Stimulated activated CD8-positive, alpha-beta memory T cell treated with anti-CD3 and anti-CD28 coated beads, Interleukin-4, amount 100 ng/mL, for 48 hours (primary cell): Measurements from ENCODE around the gene FAM76B.

Experiments
- DNase-seq: peaks from one replicate; pipeline ENCODE4 v3.0.0-alpha.2; 2020

Gene FAM76B

GRCh38 chr11:95791709-95792033, 2.1 kb upstream of the FAM76B start:
- DNase-seq: no peak

- peak; percentile 74 for DNase-seq
Observed at GRCh38 chr11:95790933-95791708, 1.5 kb upstream of the FAM76B start.

DNA sequence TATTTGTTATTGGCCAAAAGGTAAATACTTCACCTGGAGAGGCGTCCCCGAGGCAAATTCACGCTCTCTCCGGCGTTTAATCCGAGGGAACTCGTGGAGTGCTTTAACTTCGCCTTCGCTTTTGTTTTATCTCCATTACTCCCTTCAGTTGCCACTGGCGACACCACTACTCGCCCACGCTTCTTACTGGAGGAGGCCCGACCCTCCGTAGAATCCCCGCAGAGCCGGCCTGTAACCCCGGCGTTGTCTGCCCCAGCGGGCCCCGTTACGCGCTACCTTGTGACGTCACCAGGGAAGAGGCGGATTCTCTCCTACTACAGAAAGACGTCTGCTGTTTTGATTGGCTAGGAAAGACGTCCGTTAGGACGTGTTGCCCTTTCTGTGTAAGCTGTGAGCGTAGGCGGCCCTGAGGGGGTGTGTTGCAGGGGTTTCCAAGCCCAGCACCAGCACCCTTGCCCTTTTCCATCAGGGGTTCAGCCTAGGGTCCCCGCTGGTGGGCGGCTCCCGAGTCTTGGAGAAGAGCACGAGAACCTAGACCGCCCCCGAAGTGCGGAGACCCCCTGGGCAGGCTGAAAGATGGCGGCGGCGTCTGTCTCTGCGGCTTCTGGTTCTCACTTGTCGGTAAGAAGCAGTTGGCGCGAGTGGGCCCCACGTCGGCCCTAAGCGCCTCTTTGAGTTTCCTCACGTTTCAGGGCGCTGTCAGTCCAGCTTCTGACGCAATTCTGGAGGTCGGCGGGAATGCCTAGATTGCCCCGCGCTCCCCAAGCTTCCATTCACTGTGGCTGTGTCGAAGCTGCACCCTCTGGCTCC, 746 bp upstream of the FAM76B start, which contains the start of gene CEP57:
Gene CEP57, plus strand, starts transcription at position 376 of the 810 bp plus-strand sequence. Its CDS starts 201 bp downstream, at position 577.
- peak; percentile 97 for DNase-seq

GRCh38 chr11:95788921-95789505, 569 bp downstream of the FAM76B start:
- DNase-seq: peak; percentile 48

DNA sequence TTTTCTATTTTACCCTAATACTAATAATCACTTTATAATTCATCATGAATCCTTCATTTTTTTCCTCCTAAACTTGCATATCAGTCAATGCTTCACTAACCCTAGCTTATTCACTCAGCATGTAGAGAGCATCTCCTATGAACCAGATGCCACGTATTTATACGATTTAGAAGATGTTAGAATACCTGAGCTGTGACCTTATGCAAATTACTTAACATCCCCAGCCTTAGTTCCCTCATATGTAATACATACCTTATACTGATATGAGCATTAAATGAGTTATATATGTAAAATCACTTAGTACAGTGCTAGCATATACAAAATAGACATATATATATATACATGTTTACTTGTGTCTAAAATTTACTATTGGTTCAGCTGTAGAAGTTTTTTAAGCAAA, 9.0 kb downstream of the FAM76B start:
- DNase-seq: no peak

DNA sequence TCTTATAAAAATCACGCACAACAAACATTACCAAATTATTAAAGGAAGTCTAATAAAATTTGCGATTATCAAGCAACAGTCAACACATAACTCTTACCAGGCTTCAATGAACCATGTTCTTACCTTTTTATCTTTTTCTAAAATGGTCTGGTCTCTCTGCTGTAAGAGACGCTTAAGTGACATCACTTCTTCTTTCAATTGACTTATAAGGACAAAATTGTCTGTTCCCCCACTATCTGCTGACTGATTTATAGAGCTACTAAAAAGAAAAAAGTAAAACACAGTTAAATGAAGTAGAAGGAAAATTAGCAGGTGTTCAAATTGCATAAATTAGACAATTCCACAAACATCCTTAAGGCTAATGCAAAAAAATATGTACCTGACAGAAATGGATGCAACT, 10.9 kb downstream of the FAM76B start:
- no peak for DNase-seq

DNA sequence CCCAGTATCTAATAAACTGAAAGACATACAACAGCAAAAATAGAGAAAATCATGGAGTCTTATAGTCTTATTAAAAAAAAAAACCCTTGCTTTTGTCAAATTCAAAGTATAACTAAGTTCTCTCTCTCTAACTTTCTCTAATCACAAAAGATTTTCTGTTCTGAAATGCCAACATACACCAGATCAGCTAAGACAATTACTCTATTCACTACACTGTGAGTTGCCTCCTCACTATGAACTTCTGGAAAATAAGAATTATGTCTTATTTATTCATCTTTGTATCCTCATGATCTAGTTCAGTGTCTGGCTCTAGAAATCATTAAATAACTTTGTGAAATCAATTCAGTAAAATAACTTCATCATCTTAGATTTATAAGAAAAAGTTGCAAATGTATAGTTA, 12.7 kb downstream of the FAM76B start:
- no peak for DNase-seq

- no peak for DNase-seq
Observed at GRCh38 chr11:95768521-95768920, 21.1 kb downstream of the FAM76B start.

DNA sequence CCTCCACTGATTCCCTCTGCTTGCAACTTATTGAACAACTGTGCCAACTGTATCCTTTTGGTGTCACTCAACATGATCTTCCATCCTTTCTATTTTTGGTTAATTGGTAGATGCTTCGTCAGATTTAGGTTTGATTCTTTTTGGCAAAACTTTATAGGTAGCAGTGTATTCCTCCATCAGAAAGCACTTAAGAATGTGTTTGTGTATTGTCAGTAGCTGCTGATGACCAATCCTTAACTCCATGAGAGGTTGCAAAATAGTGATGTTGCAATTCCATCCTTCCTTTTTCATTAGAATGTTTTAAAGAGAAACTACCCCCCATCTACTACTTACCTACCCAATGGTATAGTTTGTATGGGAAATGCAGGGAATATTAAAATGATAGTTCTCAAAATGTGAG, 22.1 kb downstream of the FAM76B start:
- DNase-seq: no peak

DNA sequence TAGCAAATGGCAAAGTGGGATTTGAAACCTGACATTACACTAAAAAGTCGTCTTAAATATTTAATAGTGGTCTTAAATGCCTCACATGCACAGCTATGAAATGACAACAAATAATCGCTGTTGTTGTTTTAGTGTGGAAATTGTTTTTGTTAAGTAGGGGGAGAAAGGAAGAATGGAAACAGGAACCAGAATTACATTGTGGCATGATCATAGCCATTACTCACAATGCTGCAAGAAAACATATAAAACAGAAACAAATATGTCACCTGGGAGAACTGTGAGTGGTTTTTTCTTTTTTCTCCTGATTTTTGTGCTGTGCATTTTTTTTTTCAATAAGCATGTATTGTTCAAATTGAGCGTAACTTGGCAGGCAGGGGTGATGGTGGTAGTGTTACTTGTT, 22.9 kb downstream of the FAM76B start:
- no peak for DNase-seq

GRCh38 chr11:95764267-95764898, 25.2 kb downstream of the FAM76B start:
- no peak for DNase-seq

- no peak for DNase-seq
Observed at GRCh38 chr11:95762534-95762933, 27.0 kb downstream of the FAM76B start.

- DNase-seq: no peak
Observed at GRCh38 chr11:95760941-95761340, 28.6 kb downstream of the FAM76B start.

- no peak for DNase-seq
Observed at GRCh38 chr11:95751515-95751914, 38.1 kb downstream of the FAM76B start.

GRCh38 chr11:95750101-95750500, 39.5 kb downstream of the FAM76B start:
- no peak for DNase-seq

DNA sequence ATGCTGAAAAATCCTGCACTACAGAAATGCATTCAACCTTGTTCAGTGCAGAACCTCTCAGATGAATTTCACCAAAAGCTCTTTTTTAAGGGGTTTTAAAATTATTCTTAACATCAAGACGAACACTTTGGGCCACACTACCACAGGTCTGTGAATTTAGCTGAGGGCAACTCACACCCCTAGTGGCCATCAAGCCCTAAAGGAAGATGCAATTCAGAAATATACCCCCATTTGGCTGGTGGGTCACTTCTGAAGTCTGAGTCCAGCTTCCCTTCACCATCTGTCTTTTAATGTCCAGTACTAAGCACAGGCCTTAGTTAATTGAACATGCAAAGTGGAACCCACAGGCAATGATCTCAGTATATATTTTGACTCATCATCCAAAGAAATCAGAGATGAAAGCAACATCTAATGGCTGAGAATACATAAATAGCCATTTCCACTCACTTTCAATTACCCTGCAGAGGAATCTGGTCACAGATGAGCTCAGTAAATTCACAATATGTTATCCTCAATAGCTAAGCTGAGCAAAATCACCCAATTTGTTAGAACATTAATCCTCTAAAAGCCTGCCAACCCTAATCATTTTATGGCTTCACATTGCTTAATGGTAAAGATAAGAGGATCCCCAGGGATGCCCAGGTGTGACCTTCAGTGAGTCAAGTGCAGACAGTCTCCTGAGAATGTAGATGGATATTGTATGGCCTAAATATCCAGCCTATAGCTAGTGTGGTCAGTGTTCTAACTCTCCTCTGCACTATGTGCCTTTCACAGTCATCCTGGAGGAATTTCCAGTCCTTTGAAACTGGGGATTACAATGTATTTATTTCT, 50.3 kb downstream of the FAM76B start:
- DNase-seq: no peak

DNA sequence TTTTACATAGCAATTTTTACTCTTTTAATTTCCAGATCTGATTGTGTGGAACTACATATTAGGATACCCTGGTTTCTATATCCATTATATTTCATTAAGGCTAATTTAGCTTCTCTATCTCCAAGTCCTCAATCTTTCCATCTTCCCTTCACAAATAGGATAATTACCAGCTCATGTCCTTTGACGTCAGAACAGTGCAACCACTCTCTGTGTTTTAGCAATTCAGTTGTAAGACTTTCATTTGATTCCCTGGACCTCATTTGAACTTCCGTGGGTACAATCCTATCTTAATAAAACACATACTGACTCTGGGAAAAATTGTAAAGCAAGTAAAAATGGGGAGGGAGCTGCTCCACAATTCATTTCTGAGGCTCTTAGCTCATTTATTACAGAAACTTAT, 52.8 kb downstream of the FAM76B start:
- no peak for DNase-seq

- no peak for DNase-seq
Observed at GRCh38 chr11:95736355-95736754, 53.2 kb downstream of the FAM76B start.

GRCh38 chr11:95734009-95734572, 55.5 kb downstream of the FAM76B start:
- DNase-seq: no peak

DNA sequence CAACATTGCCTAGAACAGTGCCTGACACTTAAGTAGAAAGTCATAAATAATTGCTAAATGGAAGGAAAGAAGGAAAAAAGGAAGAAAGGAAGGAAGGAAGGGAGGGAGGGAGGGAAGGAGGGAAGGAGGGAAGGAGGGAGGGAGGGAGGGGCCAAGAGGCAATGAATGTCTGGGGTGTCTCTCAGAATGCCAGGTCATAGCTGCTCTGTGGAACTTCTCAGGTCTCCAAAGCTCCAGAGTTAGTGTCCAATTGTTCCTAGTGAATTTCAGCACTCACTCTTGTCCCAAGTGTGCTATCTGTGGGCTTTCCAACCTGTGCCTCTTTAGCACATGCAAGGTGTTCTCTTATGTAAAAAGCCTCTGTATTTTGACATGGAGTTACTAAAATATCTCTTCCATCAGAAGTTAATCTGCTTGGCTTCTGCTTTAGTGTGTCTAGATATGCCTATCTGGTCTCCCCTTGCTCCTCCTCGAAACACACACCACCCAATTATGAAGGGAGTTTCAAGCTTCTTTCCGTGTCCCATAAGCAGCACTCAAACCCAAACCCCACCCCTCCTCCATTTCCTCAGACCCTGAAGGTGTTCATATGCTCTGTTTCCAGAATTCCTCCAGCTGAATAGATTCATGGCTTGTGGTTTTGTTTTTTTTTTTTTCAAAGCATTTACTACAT, 56.5 kb downstream of the FAM76B start:
- no peak for DNase-seq

GRCh38 chr11:95729462-95729861, 60.1 kb downstream of the FAM76B start:
- no peak for DNase-seq

- no peak for DNase-seq
Observed at GRCh38 chr11:95728790-95729189, 60.8 kb downstream of the FAM76B start.
